ENCODE data around the gene IER5.
A peak's percentile ranks its signal among the peaks of the same experiment; 100 is the strongest.

IER5 gene

DNA sequence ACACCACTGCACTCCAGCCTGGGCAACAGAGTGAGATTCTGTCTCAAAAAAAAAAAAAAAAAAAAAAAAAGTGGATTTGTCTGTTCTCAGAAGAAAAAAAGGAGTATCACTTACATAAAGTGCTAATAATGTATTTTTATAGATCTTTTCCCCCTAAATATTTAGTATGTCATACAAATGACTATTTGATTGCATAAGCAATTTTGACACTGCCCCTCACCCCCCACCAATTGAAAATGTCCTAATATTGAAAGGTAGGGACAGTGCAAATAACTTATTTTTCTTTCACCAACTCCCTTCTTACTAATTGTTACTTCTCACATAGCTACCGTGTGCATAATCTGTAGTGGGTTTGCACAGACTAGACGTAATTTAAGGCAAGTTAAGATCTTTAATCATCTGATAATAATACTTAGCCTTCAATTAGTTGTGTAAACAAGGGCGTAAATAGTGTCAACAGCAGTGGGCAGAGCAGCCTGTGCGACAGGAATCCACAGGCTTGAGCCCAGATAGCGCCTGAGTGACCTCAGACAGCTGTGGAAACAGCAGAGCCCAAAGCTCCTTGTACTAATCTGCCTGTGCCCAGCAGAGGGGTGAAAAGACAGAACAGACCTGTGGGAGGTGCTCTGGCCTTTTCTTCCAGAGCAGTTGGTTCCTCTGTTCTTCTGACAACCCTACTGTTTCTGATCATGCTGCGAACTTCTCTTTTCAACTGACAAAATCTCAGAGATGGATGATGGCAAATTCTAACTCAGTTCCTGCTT, 4.5 kb upstream of the IER5 start:
- Histone ChIP-seq H3K4me1 (ENCODE audit: control insufficient read depth, insufficient read depth, low read length) (peaks cover 3% of the 10 kb centered on the region; the same call in 1 of the 2 replicates), H3K27ac (ENCODE audit: extremely low read depth, low read depth, low read length) (no peak overlapping the region), H3K36me3 (ENCODE audit: control insufficient read depth in 2 of 2, insufficient read depth in 1 of 2, low read length in 2 of 2) (no peaks in the 10 kb centered on the region), H3K4me3 (ENCODE audit: low read depth, low read length) (no peak overlapping the region), H3K9me3 (ENCODE audit: control insufficient read depth, insufficient read depth, low read depth, low read length) (no peaks in the 10 kb centered on the region)
- CTCF ChIA-PET: interaction anchor here (0.6 to 4.3 kb wide), 12 partner anchors 15 to 202 kb away, joined by 3 to 67 read pairs (median 3); no protein-coding TSS in a partner anchor
- POLR2A ChIA-PET: interaction anchor here (1.2 kb wide), 3 partner anchors 21 to 59 kb away, joined by 4 to 6 read pairs (median 5); no protein-coding TSS in a partner anchor
- TF ChIP-seq RBAK (tag by site-specific recombination; IDR thresholded peaks at IDR 0.05) (no peak), BCL11A (tag by site-specific recombination; IDR thresholded peaks at IDR 0.05; ENCODE audit: low read depth) (no peak), ZBTB20 (tag by site-specific recombination; IDR thresholded peaks at IDR 0.05) (no peak), ZNF521 (tag by site-specific recombination; IDR thresholded peaks at IDR 0.05) (no peak), SP2 (tag by site-specific recombination; IDR thresholded peaks at IDR 0.05) (no peak), SP7 (tag by site-specific recombination; IDR thresholded peaks at IDR 0.05) (peak; percentile 98), TRIM28 (IDR thresholded peaks at IDR 0.05; ENCODE audit: borderline replicate concordance, low read length) (peak; percentile 85), ZBTB17 (tag by site-specific recombination; IDR thresholded peaks at IDR 0.05) (peak; percentile 85), ZBTB8A (tag by site-specific recombination; IDR thresholded peaks at IDR 0.05) (peak; percentile 79), SCRT1 (tag by site-specific recombination; IDR thresholded peaks at IDR 0.05; ENCODE audit: borderline replicate concordance) (0 out of 2 replicates have a peak, but pooled peaks have one; percentile 13), ZNF600 (tag by site-specific recombination; IDR thresholded peaks at IDR 0.05) (peak; percentile 90), ZNF670 (tag by site-specific recombination; IDR thresholded peaks at IDR 0.05; ENCODE audit: low read depth) (no peak), ZNF707 (tag by site-specific recombination; IDR thresholded peaks at IDR 0.05) (0 out of 2 replicates have a peak, but pooled peaks have one; percentile 44), SCRT2 (tag by site-specific recombination; IDR thresholded peaks at IDR 0.05) (no peak; the same call in 1 of the 2 replicates), ZNF621 (tag by site-specific recombination; IDR thresholded peaks at IDR 0.05) (no peak), ZNF654 (tag by site-specific recombination; IDR thresholded peaks at IDR 0.05; ENCODE audit: low read depth) (peak; percentile 59), ZNF302 (tag by site-specific recombination; IDR thresholded peaks at IDR 0.05; ENCODE audit: low read depth) (no peak), ZNF658 (tag by site-specific recombination; IDR thresholded peaks at IDR 0.05) (no peak), ZFHX2 (tag by site-specific recombination; conservative IDR thresholded peaks at IDR 0.05) (peak; percentile 36), ZNF2 (tag by site-specific recombination; IDR thresholded peaks at IDR 0.05) (no peak), ZNF341 (tag by site-specific recombination; IDR thresholded peaks at IDR 0.05; ENCODE audit: low read depth) (peak; percentile 74), ZNF391 (tag by site-specific recombination; IDR thresholded peaks at IDR 0.05; ENCODE audit: borderline replicate concordance, low read depth) (no peak), ZNF366 (tag by site-specific recombination; conservative IDR thresholded peaks at IDR 0.05) (peak; percentile 23; the same call in 1 of the 2 replicates), ZNF350 (tag by site-specific recombination; IDR thresholded peaks at IDR 0.05) (no peak), ZNF629 (tag by site-specific recombination; IDR thresholded peaks at IDR 0.05) (no peak)
- TF ChIP-seq, protein P1, sequence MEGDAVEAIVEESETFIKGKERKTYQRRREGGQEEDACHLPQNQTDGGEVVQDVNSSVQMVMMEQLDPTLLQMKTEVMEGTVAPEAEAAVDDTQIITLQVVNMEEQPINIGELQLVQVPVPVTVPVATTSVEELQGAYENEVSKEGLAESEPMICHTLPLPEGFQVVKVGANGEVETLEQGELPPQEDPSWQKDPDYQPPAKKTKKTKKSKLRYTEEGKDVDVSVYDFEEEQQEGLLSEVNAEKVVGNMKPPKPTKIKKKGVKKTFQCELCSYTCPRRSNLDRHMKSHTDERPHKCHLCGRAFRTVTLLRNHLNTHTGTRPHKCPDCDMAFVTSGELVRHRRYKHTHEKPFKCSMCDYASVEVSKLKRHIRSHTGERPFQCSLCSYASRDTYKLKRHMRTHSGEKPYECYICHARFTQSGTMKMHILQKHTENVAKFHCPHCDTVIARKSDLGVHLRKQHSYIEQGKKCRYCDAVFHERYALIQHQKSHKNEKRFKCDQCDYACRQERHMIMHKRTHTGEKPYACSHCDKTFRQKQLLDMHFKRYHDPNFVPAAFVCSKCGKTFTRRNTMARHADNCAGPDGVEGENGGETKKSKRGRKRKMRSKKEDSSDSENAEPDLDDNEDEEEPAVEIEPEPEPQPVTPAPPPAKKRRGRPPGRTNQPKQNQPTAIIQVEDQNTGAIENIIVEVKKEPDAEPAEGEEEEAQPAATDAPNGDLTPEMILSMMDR (tag by site-specific recombination; IDR thresholded peaks at IDR 0.05): peak; percentile 67; the same call in 1 of the 2 replicates
- TF ChIP-seq, protein P2, sequence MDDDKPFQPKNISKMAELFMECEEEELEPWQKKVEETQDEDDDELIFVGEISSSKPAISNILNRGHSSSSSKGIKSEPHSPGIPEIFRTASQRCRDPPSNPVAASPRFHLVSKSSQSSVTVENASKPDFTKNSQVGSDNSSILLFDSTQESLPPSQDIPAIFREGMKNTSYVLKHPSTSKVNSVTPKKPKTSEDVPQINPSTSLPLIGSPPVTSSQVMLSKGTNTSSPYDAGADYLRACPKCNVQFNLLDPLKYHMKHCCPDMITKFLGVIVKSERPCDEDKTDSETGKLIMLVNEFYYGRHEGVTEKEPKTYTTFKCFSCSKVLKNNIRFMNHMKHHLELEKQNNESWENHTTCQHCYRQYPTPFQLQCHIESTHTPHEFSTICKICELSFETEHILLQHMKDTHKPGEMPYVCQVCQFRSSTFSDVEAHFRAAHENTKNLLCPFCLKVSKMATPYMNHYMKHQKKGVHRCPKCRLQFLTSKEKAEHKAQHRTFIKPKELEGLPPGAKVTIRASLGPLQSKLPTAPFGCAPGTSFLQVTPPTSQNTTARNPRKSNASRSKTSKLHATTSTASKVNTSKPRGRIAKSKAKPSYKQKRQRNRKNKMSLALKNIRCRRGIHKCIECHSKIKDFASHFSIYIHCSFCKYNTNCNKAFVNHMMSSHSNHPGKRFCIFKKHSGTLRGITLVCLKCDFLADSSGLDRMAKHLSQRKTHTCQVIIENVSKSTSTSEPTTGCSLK (tag by site-specific recombination; IDR thresholded peaks at IDR 0.05): no peak
- TF ChIP-seq, protein P3, sequence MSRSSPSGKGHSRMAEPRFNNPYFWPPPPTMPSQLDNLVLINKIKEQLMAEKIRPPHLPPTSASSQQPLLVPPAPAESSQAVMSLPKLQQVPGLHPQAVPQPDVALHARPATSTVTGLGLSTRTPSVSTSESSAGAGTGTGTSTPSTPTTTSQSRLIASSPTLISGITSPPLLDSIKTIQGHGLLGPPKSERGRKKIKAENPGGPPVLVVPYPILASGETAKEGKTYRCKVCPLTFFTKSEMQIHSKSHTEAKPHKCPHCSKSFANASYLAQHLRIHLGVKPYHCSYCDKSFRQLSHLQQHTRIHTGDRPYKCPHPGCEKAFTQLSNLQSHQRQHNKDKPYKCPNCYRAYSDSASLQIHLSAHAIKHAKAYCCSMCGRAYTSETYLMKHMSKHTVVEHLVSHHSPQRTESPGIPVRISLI (tag by site-specific recombination; IDR thresholded peaks at IDR 0.05): 0 out of 2 replicates have a peak, but pooled peaks have one; percentile 64
- TF ChIP-seq, protein P4, sequence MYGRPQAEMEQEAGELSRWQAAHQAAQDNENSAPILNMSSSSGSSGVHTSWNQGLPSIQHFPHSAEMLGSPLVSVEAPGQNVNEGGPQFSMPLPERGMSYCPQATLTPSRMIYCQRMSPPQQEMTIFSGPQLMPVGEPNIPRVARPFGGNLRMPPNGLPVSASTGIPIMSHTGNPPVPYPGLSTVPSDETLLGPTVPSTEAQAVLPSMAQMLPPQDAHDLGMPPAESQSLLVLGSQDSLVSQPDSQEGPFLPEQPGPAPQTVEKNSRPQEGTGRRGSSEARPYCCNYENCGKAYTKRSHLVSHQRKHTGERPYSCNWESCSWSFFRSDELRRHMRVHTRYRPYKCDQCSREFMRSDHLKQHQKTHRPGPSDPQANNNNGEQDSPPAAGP (tag by site-specific recombination; IDR thresholded peaks at IDR 0.05): 0 out of 2 replicates have a peak, but pooled peaks have one; percentile 37
- TF ChIP-seq, protein P5, sequence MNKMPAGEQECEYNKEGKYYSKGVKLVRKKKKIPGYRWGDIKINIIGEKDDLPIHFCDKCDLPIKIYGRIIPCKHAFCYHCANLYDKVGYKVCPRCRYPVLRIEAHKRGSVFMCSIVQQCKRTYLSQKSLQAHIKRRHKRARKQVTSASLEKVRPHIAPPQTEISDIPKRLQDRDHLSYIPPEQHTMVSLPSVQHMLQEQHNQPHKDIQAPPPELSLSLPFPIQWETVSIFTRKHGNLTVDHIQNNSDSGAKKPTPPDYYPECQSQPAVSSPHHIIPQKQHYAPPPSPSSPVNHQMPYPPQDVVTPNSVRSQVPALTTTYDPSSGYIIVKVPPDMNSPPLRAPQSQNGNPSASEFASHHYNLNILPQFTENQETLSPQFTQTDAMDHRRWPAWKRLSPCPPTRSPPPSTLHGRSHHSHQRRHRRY (tag by site-specific recombination; IDR thresholded peaks at IDR 0.05): no peak

All from HEK293 (cell line).